Coronary artery (tissue), 2 donors: ENCODE measurements around the gene OGFOD3.

Experiments
- DNase-seq: peaks from one replicate; pipeline ENCODE4 v3.0.0-alpha.2; 2017; ENCODE audit warnings: low spot score
- H3K27ac ChIP-seq, 2 donors: fragments of 200-600 bp; sonication (generic); one replicate each; pipeline ENCODE4 v1.5.1; 2016 to 2019
- H3K4me3 ChIP-seq: fragments of 200-600 bp; sonication (generic); 2 replicates; pipeline ENCODE4 v1.5.1; 2016; ENCODE audit warnings: mild to moderate bottlenecking, moderate library complexity
- CTCF ChIP-seq: fragments of 200-600 bp; sonication (generic); IDR thresholded peaks from one replicate; pipeline ENCODE4 v1.5.1; 2019; ENCODE audit warnings: antibody characterized with exemption

The OGFOD3 gene

DNA sequence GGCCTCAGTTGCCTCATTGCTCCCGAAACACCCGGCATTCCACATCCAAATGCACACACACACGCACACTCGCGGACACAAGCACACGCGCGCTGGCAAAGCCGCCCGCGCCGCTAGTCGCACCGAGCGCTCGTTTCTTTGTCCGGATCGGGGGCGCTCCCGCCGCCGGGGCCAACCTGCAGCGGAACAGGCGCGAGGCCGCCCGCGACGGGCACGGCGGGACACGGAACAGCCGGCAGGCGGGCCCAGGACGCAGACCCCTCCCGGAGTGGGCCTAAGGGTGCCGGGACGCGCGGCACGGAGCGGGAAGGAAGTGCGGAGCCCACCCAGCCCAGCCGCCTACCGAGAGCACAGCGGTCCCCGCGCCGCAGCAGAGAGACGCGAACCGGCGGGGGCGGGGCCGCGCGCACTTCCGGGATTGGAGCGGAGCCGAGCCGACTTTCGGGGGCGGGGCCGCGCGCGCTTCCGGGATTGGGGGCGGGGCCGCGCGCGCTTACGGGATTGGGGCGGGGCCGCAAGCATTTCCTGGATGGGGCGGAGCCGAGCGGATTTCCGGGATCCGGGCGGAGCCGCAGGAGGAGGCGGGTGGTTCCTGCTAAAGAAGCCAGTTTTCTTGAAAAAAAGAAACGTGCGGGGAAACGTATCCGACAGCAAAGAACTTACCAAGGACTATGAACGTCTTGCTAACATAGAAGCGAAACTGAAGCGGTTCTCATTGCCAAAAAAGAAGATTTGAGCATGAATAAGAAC, 32.1 kb upstream of the OGFOD3 start, which contains the start of gene CYBC1:
Gene CYBC1, minus strand, starts transcription at position 396 of the 750 bp plus-strand sequence. CDS start 1,498 bp downstream, outside the sequence.
- peak; percentile 91 for DNase-seq
- Histone ChIP-seq H3K27ac (peak within 1 kb of the TSS; percentile 89 to 94), H3K4me3 (peak within 1 kb of the TSS; percentile 92)
- TF ChIP-seq CTCF: no peak

GRCh38 chr17:82449883-82450356, 31.5 kb upstream of the OGFOD3 start:
- no peak for TF ChIP-seq CTCF
- Histone ChIP-seq H3K4me3 (peak overlapping the region; percentile 92), H3K27ac (peak overlapping the region; percentile 89 to 94)
- no peak for DNase-seq

DNA sequence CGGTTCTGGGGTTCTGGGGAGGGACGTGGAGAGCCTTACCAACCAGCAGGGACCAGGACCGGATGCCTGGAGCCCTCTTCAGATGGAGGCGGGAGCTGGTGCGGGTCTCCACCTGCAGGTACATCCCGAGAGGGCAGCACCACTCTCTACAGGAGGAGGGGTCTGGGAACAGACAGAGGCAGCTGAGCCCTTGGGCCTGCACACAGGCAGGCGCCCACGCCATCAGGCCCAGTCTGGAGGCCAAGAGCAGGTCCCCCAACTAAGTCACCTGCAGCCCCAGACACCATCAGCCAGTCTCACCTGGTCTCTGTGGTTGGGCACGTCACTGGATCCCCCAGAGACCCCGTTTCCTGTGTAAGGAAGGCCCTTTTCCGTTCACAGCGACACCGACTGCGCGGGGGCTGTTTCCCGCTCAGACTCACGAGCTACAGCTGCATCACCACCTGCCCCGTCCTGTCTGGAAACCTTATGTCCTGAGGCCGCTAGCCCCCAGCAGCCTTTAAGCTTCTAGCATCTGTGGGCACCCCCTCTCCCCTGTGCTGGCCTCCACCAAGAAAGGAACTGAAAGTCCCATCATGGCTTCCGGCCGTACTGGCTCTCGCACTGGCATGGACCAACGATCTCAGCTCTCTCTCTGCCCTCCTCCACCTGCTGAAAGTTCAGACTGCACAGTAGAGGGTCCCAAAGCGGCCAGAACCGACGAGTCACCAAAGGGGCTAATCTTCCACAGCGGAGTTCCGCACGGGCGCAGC, 30.9 kb upstream of the OGFOD3 start:
- no peak for DNase-seq
- H3K27ac ChIP-seq: peak overlapping the region in 1 of 2 donors; percentile 94
- peak overlapping the region; percentile 92 for H3K4me3 ChIP-seq
- no peak for TF ChIP-seq CTCF

- Histone ChIP-seq H3K27ac (no peak overlapping the region), H3K4me3 (no peak overlapping the region)
- TF ChIP-seq CTCF: no peak
- DNase-seq: no peak
Observed at GRCh38 chr17:82447876-82448275, 29.5 kb upstream of the OGFOD3 start.

DNA sequence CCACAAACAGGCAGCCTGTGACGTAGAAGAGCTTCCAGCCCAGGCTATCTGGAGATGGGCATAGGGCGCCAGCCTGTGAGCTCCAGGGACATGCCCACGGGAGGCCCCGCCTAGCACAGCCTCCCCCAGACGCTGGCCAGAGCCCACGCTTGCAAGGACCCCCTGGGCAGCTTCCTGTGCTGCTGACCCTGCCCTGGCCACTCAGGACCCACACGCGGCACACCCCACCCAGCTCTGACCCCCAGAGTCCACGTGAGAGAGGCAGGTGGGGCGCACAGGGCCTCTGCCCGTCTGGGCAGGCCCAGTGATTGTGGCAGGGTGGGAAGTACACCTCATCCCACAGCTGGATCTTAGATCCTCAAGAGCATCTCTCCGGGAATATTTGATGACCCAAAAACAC, 28.3 kb upstream of the OGFOD3 start:
- Histone ChIP-seq H3K4me3 (no peak overlapping the region), H3K27ac (peak overlapping the region in 1 of 2 donors; percentile 4)
- no peak for TF ChIP-seq CTCF
- no peak for DNase-seq

GRCh38 chr17:82446124-82446523, 27.7 kb upstream of the OGFOD3 start:
- TF ChIP-seq CTCF: no peak
- Histone ChIP-seq H3K4me3 (no peak overlapping the region), H3K27ac (no peak overlapping the region)
- DNase-seq: no peak
